ENCODE measurements around the gene MGLL.

Gene MGLL

GRCh38 chr3:127675651-127676391 lies 146.5 kb downstream of the MGLL start:
- Mint-ChIP-seq H3K27me3 (no peaks in the 10 kb centered on the region), H3K9me3 (ENCODE audit: low read depth) (no peaks in the 10 kb centered on the region), H3K27ac (peak overlapping the region; percentile 61), H3K4me1 (ENCODE audit: low read depth) (peaks cover 28% of the 10 kb centered on the region), H3K4me3 (no peak overlapping the region), H3K36me3 (no peaks in the 10 kb centered on the region)

GRCh38 chr3:127674790-127675189 lies 147.5 kb downstream of the MGLL start:
- peaks cover 28% of the 10 kb centered on the region for H3K4me1 Mint-ChIP-seq (ENCODE audit: low read depth)
- H3K27ac Mint-ChIP-seq, result peak overlapping the region; percentile 69
- no peaks in the 10 kb centered on the region for H3K36me3 Mint-ChIP-seq

GRCh38 chr3:127674101-127674721 lies 148.1 kb downstream of the MGLL start:
- Mint-ChIP-seq H3K4me1 (ENCODE audit: low read depth) (peaks cover 28% of the 10 kb centered on the region), H3K27ac (peak overlapping the region; percentile 69), H3K9me3 (ENCODE audit: low read depth) (no peaks in the 10 kb centered on the region), H3K27me3 (no peaks in the 10 kb centered on the region), H3K36me3 (no peaks in the 10 kb centered on the region), H3K4me3 (peak overlapping the region; percentile 88)

More at GRCh38 chr3:127674790-127675189, 147.5 kb downstream of the MGLL start:
- H3K9me3 Mint-ChIP-seq (ENCODE audit: low read depth), result no peaks in the 10 kb centered on the region
- peak overlapping the region; percentile 88 for H3K4me3 Mint-ChIP-seq
- no peaks in the 10 kb centered on the region for H3K27me3 Mint-ChIP-seq

- Mint-ChIP-seq H3K27ac (peak overlapping the region; percentile 90), H3K36me3 (no peaks in the 10 kb centered on the region), H3K27me3 (no peaks in the 10 kb centered on the region), H3K9me3 (ENCODE audit: low read depth) (no peaks in the 10 kb centered on the region), H3K4me3 (peak overlapping the region; percentile 88), H3K4me1 (ENCODE audit: low read depth) (peaks cover 28% of the 10 kb centered on the region)
Observed at GRCh38 chr3:127673191-127674100, 148.9 kb downstream of the MGLL start.

GRCh38 chr3:127672429-127673190 lies 149.7 kb downstream of the MGLL start, which contains the start of gene ABTB1:
Gene ABTB1, plus strand, starts transcription at chr3:127672952. Its CDS starts 74 bp downstream, at chr3:127673026.
- H3K36me3 Mint-ChIP-seq, result no peaks in the 10 kb centered on the region
- no peaks in the 10 kb centered on the region for H3K9me3 Mint-ChIP-seq (ENCODE audit: low read depth)
- H3K27ac Mint-ChIP-seq, result peak within 1 kb of the TSS; percentile 97
- peaks cover 27% of the 10 kb centered on the region for H3K4me1 Mint-ChIP-seq (ENCODE audit: low read depth)
- H3K4me3 Mint-ChIP-seq, result peak within 1 kb of the TSS; percentile 92
- H3K27me3 Mint-ChIP-seq, result no peaks in the 10 kb centered on the region

- Mint-ChIP-seq H3K4me1 (ENCODE audit: low read depth) (peaks cover 27% of the 10 kb centered on the region), H3K9me3 (ENCODE audit: low read depth) (no peaks in the 10 kb centered on the region), H3K36me3 (no peaks in the 10 kb centered on the region), H3K27ac (peak overlapping the region; percentile 97), H3K27me3 (no peaks in the 10 kb centered on the region), H3K4me3 (peak overlapping the region; percentile 92)
Observed at GRCh38 chr3:127671523-127672428, 150.5 kb downstream of the MGLL start.

GRCh38 chr3:127670761-127671522 lies 151.4 kb downstream of the MGLL start:
- no peaks in the 10 kb centered on the region for H3K9me3 Mint-ChIP-seq (ENCODE audit: low read depth)
- peaks cover 2% of the 10 kb centered on the region for H3K36me3 Mint-ChIP-seq
- H3K27ac Mint-ChIP-seq, result peak overlapping the region; percentile 85
- H3K4me1 Mint-ChIP-seq (ENCODE audit: low read depth), result peaks cover 24% of the 10 kb centered on the region
- H3K4me3 Mint-ChIP-seq, result peak overlapping the region; percentile 92
- no peaks in the 10 kb centered on the region for H3K27me3 Mint-ChIP-seq

GRCh38 chr3:127670229-127670559 lies 152.1 kb downstream of the MGLL start:
- H3K4me1 Mint-ChIP-seq (ENCODE audit: low read depth), result peaks cover 20% of the 10 kb centered on the region
- H3K27me3 Mint-ChIP-seq, result no peaks in the 10 kb centered on the region
- peak overlapping the region; percentile 28 for H3K4me3 Mint-ChIP-seq
- H3K9me3 Mint-ChIP-seq (ENCODE audit: low read depth), result no peaks in the 10 kb centered on the region
- H3K27ac Mint-ChIP-seq, result no peak overlapping the region
- H3K36me3 Mint-ChIP-seq, result peaks cover 3% of the 10 kb centered on the region

- no peaks in the 10 kb centered on the region for H3K9me3 Mint-ChIP-seq (ENCODE audit: low read depth)
- H3K27ac Mint-ChIP-seq, result no peak overlapping the region
- peaks cover 15% of the 10 kb centered on the region for H3K4me1 Mint-ChIP-seq (ENCODE audit: low read depth)
- H3K36me3 Mint-ChIP-seq, result peaks cover 3% of the 10 kb centered on the region
- H3K27me3 Mint-ChIP-seq, result no peaks in the 10 kb centered on the region
- no peak overlapping the region for H3K4me3 Mint-ChIP-seq
Observed at GRCh38 chr3:127669541-127670228, 152.6 kb downstream of the MGLL start.

- Mint-ChIP-seq H3K4me3 (no peak overlapping the region), H3K4me1 (ENCODE audit: low read depth) (peaks cover 8% of the 10 kb centered on the region), H3K36me3 (peaks cover 3% of the 10 kb centered on the region), H3K9me3 (ENCODE audit: low read depth) (no peaks in the 10 kb centered on the region), H3K27me3 (no peaks in the 10 kb centered on the region), H3K27ac (no peak overlapping the region)
Observed at GRCh38 chr3:127668906-127669305, 153.4 kb downstream of the MGLL start.

GRCh38 chr3:127667119-127667681 lies 155.1 kb downstream of the MGLL start:
- peaks cover 3% of the 10 kb centered on the region for H3K36me3 Mint-ChIP-seq
- peaks cover 4% of the 10 kb centered on the region for H3K4me1 Mint-ChIP-seq (ENCODE audit: low read depth)
- no peaks in the 10 kb centered on the region for H3K27me3 Mint-ChIP-seq
- H3K27ac Mint-ChIP-seq, result no peak overlapping the region
- H3K4me3 Mint-ChIP-seq, result no peak overlapping the region
- H3K9me3 Mint-ChIP-seq (ENCODE audit: low read depth), result no peaks in the 10 kb centered on the region

GRCh38 chr3:127666676-127667075 lies 155.6 kb downstream of the MGLL start:
- H3K4me3 Mint-ChIP-seq, result no peak overlapping the region
- no peaks in the 10 kb centered on the region for H3K9me3 Mint-ChIP-seq (ENCODE audit: low read depth)
- no peak overlapping the region for H3K27ac Mint-ChIP-seq
- peaks cover 3% of the 10 kb centered on the region for H3K36me3 Mint-ChIP-seq
- peaks cover 2% of the 10 kb centered on the region for H3K4me1 Mint-ChIP-seq (ENCODE audit: low read depth)
- H3K27me3 Mint-ChIP-seq, result no peaks in the 10 kb centered on the region

Measured in activated naive CD8-positive, alpha-beta T cell (primary cell).